IPS DF 6.9 (cell line): ENCODE data around the gene NLK.

Experiments
- DNase-seq: peaks from one replicate; pipeline ENCODE4 v3.0.0-alpha.2; 2013; ENCODE audit warnings: low read depth, low spot score
- H3K27ac ChIP-seq: one replicate; pipeline ENCODE4 v1.5.1; 2013; ENCODE audit warnings: low read length, control low read depth
- H3K27me3 ChIP-seq: 2 replicates; pipeline ENCODE4 v1.6.1; 2013; ENCODE audit warnings: mild to moderate bottlenecking, low read length; ENCODE audit not compliant: control insufficient read depth, insufficient read depth
- H3K36me3 ChIP-seq: 2 replicates; pipeline ENCODE4 v1.6.1; 2013; ENCODE audit warnings: low read length; ENCODE audit not compliant: control insufficient read depth, insufficient read depth
- H3K4me1 ChIP-seq: 2 replicates; pipeline ENCODE4 v1.6.1; 2013; ENCODE audit warnings: low read length; ENCODE audit not compliant: control insufficient read depth, insufficient read depth
- H3K4me3 ChIP-seq: 2 replicates; pipeline ENCODE4 v1.5.1; 2013; ENCODE audit warnings: mild to moderate bottlenecking, low read length
- H3K9me3 ChIP-seq: 2 replicates; pipeline ENCODE4 v1.6.1; 2013; ENCODE audit warnings: low read length, inconsistent platforms; ENCODE audit not compliant: control insufficient read depth, insufficient read depth
- WGBS: extraction: QIAGEN DNeasy Blood & Tissue Kit; methylation state at CpG from one replicate; pipeline ENCODE4 v1.1.7; 2013; ENCODE audit warnings: mixed read lengths, missing lambda C conversion rate; ENCODE audit not compliant: insufficient read length, insufficient coverage; 5-methylcytosine and 5-hydroxymethylcytosine counted together

NLK gene

DNA sequence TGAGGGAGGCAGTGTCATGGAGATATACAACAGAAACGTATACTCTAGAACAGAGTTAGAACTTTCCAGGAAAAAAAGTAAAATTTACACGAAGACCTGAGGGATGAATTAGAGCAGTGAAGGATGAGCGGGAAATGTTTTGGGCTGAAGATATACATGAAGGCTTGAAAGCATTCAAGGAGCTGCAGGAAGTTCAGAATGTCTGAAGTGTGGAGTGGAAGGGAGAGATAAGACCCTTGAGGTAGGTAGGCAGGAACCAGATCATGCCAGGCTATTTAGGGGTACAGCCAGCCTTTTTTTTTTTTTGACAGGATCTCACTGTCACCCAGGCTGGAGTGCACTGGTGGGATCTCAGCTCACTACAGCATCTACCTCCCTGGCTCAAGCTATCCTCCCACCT is 3.2 kb upstream of the NLK start:
- no CpG with 5 or more reads among the region's 3 CpGs for WGBS
- no peak overlapping the region for H3K4me3 ChIP-seq
- H3K27ac ChIP-seq: no peak overlapping the region
- H3K27me3 ChIP-seq: no peaks in the 10 kb centered on the region
- H3K36me3 ChIP-seq: no peaks in the 10 kb centered on the region; the same call in 1 of the 2 replicates
- DNase-seq: no peak
- no peaks in the 10 kb centered on the region for H3K9me3 ChIP-seq
- peaks cover 4% of the 10 kb centered on the region; the same call in 1 of the 2 replicates for H3K4me1 ChIP-seq

DNA sequence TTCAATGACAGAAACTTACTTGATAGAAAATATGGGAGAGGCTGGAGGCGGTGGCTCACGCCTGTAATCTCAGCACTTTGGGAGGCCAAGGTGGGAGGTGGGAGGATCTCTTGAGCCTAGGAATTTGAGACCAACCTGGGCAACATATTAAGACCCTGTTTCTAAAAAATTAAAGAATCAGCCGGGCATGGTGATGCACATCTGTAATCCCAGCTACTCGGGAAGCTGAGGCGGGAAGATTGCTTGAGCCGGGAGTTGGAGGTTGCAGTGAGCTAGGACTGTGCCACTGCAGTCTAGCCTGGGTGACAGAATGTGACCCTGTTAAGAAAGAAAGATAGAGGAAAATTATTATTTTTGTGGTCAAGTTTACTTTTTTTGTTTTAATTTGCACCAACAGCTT is 2.1 kb upstream of the NLK start:
- no CpG with 5 or more reads among the region's 6 CpGs for WGBS

DNA sequence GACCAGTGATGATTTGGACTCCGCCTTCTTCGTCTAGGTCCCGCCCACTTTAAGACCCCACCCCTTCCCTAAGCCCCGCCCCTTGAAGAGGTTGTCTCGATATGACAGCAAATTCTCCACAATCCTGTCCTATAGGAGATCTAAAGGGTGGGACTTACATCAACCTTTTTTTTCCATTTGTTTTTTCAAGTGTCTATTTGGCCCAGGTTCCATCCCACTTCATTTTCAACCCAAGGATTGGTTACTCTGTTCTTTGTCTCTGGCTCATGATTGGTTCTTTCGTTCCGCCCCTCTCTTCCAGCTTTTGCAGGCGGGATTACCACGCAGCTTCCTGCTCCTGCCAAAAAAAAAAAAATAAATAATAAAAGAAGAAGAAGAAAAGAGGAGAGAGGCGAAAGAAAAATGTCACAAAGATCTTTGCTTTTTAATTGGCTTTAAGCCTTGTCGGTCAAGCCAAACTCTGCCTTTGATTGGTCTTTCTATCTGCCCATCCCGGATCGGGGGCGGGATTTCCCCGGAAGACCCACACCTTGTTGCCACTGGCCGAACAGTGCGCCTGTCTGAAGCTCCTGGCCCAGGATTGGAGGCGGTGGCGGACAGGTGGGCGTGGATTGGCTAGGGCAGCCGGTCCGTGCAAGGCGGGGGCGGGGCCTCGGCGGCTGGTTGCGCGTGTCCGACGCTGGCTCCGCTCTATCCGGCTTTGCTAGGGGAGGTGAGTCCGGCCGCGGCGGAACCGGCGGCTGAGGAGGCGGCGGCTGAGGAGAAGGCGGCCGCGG is 1.2 kb upstream of the NLK start:
- WGBS: no CpG with 5 or more reads among the region's 43 CpGs
- H3K4me1 ChIP-seq: peaks cover 5% of the 10 kb centered on the region
- H3K4me3 ChIP-seq: peak overlapping the region; percentile 81; the same call in 1 of the 2 replicates
- no peaks in the 10 kb centered on the region for H3K9me3 ChIP-seq
- no peaks in the 10 kb centered on the region for H3K27me3 ChIP-seq
- no peaks in the 10 kb centered on the region; the same call in 1 of the 2 replicates for H3K36me3 ChIP-seq
- peak; percentile 92 for DNase-seq
- H3K27ac ChIP-seq: no peak overlapping the region

More for the DNA sequence above, 2.1 kb upstream of the NLK start:
- Histone ChIP-seq H3K36me3 (no peaks in the 10 kb centered on the region; the same call in 1 of the 2 replicates), H3K27ac (no peak overlapping the region), H3K9me3 (no peaks in the 10 kb centered on the region), H3K4me1 (peaks cover 5% of the 10 kb centered on the region), H3K4me3 (no peak overlapping the region), H3K27me3 (no peaks in the 10 kb centered on the region)
- DNase-seq: no peak

DNA sequence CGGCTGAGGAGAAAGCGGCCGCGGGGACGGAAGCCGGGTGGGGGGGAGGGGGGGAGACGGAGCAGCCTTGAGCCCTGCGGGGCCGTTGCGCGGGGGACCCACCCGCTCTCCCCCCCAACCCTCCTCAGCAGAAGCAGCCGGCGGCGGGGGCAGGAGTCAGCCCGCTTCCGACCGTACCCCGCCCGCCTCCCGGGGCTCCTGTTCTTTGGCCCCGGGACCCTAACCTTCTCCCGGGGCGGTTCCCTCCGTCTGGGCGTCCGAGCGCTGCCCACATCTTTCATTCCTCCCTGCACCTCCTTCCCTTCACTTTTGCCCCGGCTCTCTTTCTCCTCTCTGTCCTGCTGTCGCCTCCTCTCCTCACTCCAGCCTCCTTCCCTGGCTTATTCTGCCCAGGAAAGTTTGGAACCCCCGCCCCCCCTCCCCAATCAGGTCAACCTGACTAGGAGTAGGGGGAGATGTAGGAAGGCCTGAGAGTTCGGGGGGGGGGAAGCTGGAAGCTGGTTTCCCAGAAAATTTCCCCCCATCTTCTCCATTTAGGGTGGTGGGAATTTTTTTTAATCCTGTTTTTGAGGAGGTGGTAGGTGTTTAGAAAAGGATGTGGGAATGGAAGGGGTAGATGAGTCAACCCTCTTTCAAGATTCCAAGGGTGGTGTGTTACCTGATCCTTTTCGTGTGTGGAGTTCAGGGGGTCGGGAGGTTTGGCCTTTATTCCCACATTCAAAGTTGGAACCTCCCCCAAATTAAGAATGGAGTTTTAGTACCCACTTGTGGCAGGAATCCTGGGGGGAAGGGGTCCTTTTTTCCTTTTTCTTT is 427 bp upstream of the NLK start:
- Histone ChIP-seq H3K9me3 (no peaks in the 10 kb centered on the region), H3K4me3 (peak overlapping the region; percentile 81), H3K36me3 (no peaks in the 10 kb centered on the region; the same call in 1 of the 2 replicates), H3K27me3 (no peaks in the 10 kb centered on the region), H3K4me1 (peaks cover 5% of the 10 kb centered on the region), H3K27ac (no peak overlapping the region)
- no peak for DNase-seq
- WGBS: no CpG with 5 or more reads among the region's 34 CpGs

DNA sequence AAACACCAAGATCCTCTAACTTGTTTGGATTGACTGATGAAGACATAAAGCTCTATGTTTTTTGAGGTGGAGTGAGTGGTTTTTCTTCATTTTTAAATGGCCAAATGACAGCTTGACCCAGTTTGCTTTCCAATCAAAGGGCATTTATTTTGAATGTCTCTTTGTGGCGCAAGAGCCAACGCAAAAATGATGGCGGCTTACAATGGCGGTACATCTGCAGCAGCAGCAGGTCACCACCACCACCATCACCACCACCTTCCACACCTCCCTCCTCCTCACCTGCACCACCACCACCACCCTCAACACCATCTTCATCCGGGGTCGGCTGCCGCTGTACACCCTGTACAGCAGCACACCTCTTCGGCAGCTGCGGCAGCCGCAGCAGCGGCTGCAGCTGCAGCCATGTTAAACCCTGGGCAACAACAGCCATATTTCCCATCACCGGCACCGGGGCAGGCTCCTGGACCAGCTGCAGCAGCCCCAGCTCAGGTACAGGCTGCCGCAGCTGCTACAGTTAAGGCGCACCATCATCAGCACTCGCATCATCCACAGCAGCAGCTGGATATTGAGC is 329 bp downstream of the NLK start:
- no peak overlapping the region for H3K4me3 ChIP-seq
- peaks cover 5% of the 10 kb centered on the region for H3K4me1 ChIP-seq

DNA sequence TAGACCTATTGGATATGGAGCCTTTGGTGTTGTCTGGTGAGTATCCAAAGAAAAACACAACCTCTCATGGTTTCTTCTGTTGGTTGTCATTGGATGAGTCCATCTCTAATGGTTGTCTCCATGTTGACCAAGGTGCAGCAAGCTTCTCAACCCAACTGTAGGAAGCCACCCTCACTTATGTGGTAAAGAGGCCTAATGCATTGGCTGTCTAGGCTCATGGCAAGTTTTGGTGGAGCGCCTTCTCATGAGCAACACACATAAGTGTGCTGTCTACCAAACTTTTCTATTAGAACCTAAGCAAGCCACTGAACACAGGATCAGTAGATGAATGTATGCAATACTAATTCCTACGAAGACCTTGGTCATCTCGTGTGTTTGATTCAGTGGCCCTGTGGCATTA is 819 bp downstream of the NLK start:
- Histone ChIP-seq H3K9me3 (no peaks in the 10 kb centered on the region), H3K27me3 (no peaks in the 10 kb centered on the region), H3K4me1 (peaks cover 5% of the 10 kb centered on the region), H3K4me3 (no peak overlapping the region), H3K27ac (no peak overlapping the region), H3K36me3 (no peaks in the 10 kb centered on the region; the same call in 1 of the 2 replicates)
- no CpG with 5 or more reads among the region's 3 CpGs for WGBS
- DNase-seq: no peak

More for the DNA sequence above, 329 bp downstream of the NLK start:
- no peak for DNase-seq
- H3K9me3 ChIP-seq: no peaks in the 10 kb centered on the region
- no peak overlapping the region for H3K27ac ChIP-seq
- no peaks in the 10 kb centered on the region for H3K27me3 ChIP-seq
- WGBS: no CpG with 5 or more reads among the region's 16 CpGs
- H3K36me3 ChIP-seq: no peaks in the 10 kb centered on the region; the same call in 1 of the 2 replicates

DNA sequence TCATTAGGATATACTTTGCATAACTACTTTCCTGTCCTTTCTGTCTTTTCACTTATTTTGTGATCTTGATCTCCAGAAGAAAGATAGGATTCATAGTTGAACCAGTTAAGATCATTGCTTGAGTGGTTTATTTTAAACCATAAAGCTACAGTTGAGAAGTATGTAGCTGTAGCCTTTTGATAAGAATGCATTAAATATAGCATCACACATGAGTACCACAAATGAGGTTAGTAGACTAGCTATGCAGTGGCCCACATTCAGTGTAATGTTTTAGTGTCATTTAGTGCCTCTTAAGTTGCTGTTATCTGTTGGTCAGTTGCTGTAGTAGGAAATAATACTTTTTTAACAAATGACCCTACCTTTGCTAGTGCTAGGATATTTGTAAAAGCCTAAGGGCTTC is 1.3 kb downstream of the NLK start:
- DNase-seq: no peak
- Histone ChIP-seq H3K4me1 (peaks cover 5% of the 10 kb centered on the region), H3K27ac (no peak overlapping the region), H3K4me3 (no peak overlapping the region), H3K27me3 (no peaks in the 10 kb centered on the region), H3K36me3 (no peaks in the 10 kb centered on the region; the same call in 1 of the 2 replicates), H3K9me3 (no peaks in the 10 kb centered on the region)

DNA sequence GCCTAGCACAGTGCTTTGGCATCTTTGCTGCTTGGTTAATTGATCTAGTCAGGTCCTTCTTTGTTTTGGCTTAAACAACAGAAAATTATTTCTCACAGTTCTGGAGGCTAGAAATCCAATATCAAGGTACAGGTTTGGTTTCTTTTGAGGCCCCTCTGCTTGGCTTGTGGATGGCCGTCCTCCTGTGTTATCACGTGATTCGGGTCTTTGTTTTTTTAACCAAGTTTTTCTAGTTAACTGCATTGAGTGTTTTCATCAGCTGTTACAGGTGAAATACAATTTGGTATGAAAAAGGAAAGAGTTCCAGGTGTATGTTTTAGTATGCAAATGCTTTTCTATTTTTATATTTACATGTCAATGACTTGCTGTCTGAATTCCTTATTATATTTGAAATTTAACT is 2.8 kb downstream of the NLK start:
- WGBS: no CpG with 5 or more reads among the region's 3 CpGs
- Histone ChIP-seq H3K27me3 (no peaks in the 10 kb centered on the region), H3K36me3 (no peaks in the 10 kb centered on the region; the same call in 1 of the 2 replicates), H3K27ac (no peak overlapping the region), H3K9me3 (no peaks in the 10 kb centered on the region), H3K4me3 (no peak overlapping the region), H3K4me1 (peaks cover 5% of the 10 kb centered on the region)
- no peak for DNase-seq

DNA sequence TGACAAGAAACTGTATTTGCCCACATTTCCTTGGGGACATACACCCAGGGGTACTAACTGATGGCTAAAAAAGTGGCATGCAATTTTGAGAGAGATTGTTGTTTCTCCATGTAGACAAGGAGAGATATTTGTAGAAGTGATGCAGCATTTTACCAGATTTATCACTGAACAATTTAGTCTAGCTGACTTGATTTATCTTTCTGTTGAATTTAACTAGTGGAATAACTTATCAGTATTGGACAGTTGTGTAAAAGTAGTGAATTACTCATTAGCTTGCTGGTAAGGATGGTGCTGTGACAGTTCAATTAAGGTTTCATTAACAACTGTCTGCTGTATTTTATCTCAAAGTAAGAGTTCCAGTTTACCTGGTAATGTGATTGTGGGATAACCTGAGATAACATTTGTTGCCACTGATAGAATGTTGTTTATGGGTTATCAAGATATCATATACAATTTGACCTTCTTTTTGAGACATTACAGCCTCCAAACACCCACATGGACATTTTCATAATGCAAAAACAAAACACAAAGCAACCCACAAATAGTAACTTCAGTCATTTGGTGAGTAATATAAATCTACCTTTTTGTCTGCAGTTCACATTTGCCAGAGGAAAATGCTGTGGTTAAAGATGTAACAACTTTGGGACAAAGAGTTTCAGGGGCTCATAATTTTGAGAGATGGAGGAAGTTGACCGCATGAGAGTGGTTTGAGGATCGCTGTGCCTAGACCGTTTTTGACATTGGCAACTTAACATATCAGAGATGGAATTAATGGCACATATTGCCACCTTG is 3.8 kb downstream of the NLK start:
- Histone ChIP-seq H3K4me3 (no peak overlapping the region), H3K27me3 (no peaks in the 10 kb centered on the region), H3K4me1 (peaks cover 5% of the 10 kb centered on the region), H3K36me3 (no peaks in the 10 kb centered on the region; the same call in 1 of the 2 replicates), H3K27ac (no peak overlapping the region), H3K9me3 (no peaks in the 10 kb centered on the region)
- no peak for DNase-seq
- no CpG with 5 or more reads among the region's 3 CpGs for WGBS

DNA sequence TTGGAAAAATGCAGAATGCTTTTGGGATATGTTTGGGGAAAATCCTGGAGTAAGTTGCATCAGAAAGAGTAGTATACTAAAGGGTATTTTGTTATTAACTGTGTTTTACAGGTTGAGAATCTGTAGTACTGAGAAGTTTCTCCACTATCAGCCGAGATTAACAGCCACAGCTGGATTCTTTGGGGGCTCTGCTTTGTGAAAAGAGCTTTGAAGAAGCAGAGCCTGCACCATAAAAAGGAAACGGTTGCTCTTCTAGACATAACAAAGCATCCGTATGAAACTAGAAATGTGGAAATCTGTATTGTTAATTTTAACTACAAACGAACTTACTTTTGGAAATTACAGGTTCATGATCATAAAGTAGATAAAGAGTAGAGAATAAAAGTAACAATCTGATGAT is 5.3 kb downstream of the NLK start:
- Histone ChIP-seq H3K4me3 (no peak overlapping the region), H3K36me3 (no peaks in the 10 kb centered on the region; the same call in 1 of the 2 replicates), H3K9me3 (no peaks in the 10 kb centered on the region), H3K27me3 (no peaks in the 10 kb centered on the region), H3K27ac (no peak overlapping the region), H3K4me1 (peaks cover 5% of the 10 kb centered on the region)
- no peak for DNase-seq
- WGBS: no CpG with 5 or more reads among the region's 4 CpGs
